ENCODE results near the gene TP73.

TP73 gene

GRCh38 chr1:3651026-3651929 lies 1.0 kb upstream of the TP73 start:
- in situ Hi-C loops (cut with MboI; ENCODE audit: low sequenced_read_pairs) = no loop called here

- in situ Hi-C loops (cut with MboI; ENCODE audit: low sequenced_read_pairs) = no loop called here
These were observed 401 bp downstream of the TP73 start for GRCh38 chr1:3652548-3653285.

- in situ Hi-C loops (cut with MboI; ENCODE audit: low sequenced_read_pairs) = no loop called here
These were observed 936 bp downstream of the TP73 start for GRCh38 chr1:3653286-3653618.

GRCh38 chr1:3654549-3655281 lies 2.4 kb downstream of the TP73 start:
- in situ Hi-C loops (cut with MboI; ENCODE audit: low sequenced_read_pairs) = no loop called here

GRCh38 chr1:3656450-3657095 lies 4.3 kb downstream of the TP73 start:
- in situ Hi-C loops (cut with MboI; ENCODE audit: low sequenced_read_pairs) = no loop called here

GRCh38 chr1:3657096-3657475 lies 4.8 kb downstream of the TP73 start:
- in situ Hi-C loops (cut with MboI; ENCODE audit: low sequenced_read_pairs) = no loop called here

GRCh38 chr1:3657578-3658230 lies 5.4 kb downstream of the TP73 start:
- in situ Hi-C loops (cut with MboI; ENCODE audit: low sequenced_read_pairs) = no loop called here

- in situ Hi-C loops (cut with MboI; ENCODE audit: low sequenced_read_pairs) = no loop called here
These were observed 5.9 kb downstream of the TP73 start for GRCh38 chr1:3658231-3658615.

GRCh38 chr1:3659093-3659492 lies 6.8 kb downstream of the TP73 start:
- in situ Hi-C loops (cut with MboI; ENCODE audit: low sequenced_read_pairs) = no loop called here

GRCh38 chr1:3660704-3661103 lies 8.4 kb downstream of the TP73 start:
- in situ Hi-C loops (cut with MboI; ENCODE audit: low sequenced_read_pairs) = no loop called here

- in situ Hi-C loops (cut with MboI; ENCODE audit: low sequenced_read_pairs) = no loop called here
These were observed 9.3 kb downstream of the TP73 start for GRCh38 chr1:3661631-3662030.

GRCh38 chr1:3662080-3662671 lies 9.9 kb downstream of the TP73 start:
- in situ Hi-C loops (cut with MboI; ENCODE audit: low sequenced_read_pairs) = no loop called here

GRCh38 chr1:3663999-3664699 lies 11.8 kb downstream of the TP73 start:
- in situ Hi-C loops (cut with MboI; ENCODE audit: low sequenced_read_pairs) = no loop called here

- in situ Hi-C loops (cut with MboI; ENCODE audit: low sequenced_read_pairs) = no loop called here
These were observed 12.5 kb downstream of the TP73 start for GRCh38 chr1:3664700-3665375.

GRCh38 chr1:3668148-3668547 lies 15.8 kb downstream of the TP73 start:
- in situ Hi-C loops (cut with MboI; ENCODE audit: low sequenced_read_pairs) = no loop called here

- in situ Hi-C loops (cut with MboI; ENCODE audit: low sequenced_read_pairs) = no loop called here
These were observed 16.4 kb downstream of the TP73 start for GRCh38 chr1:3668585-3669300.

GRCh38 chr1:3669421-3669821 lies 17.1 kb downstream of the TP73 start:
- in situ Hi-C loops (cut with MboI; ENCODE audit: low sequenced_read_pairs) = no loop called here

GRCh38 chr1:3669971-3670431 lies 17.7 kb downstream of the TP73 start:
- in situ Hi-C loops (cut with MboI; ENCODE audit: low sequenced_read_pairs) = no loop called here
